HG02642 (cell line): ENCODE results near the gene RNASEH2B.

Experiments used
- ATAC-seq: cut with Tn5 transposase; IDR thresholded peaks from one replicate; pipeline ENCODE4 v1.9.1; 2021; ENCODE audit warnings: mild to moderate bottlenecking; ENCODE audit not compliant: unreplicated experiment, poor library complexity

Gene RNASEH2B

DNA sequence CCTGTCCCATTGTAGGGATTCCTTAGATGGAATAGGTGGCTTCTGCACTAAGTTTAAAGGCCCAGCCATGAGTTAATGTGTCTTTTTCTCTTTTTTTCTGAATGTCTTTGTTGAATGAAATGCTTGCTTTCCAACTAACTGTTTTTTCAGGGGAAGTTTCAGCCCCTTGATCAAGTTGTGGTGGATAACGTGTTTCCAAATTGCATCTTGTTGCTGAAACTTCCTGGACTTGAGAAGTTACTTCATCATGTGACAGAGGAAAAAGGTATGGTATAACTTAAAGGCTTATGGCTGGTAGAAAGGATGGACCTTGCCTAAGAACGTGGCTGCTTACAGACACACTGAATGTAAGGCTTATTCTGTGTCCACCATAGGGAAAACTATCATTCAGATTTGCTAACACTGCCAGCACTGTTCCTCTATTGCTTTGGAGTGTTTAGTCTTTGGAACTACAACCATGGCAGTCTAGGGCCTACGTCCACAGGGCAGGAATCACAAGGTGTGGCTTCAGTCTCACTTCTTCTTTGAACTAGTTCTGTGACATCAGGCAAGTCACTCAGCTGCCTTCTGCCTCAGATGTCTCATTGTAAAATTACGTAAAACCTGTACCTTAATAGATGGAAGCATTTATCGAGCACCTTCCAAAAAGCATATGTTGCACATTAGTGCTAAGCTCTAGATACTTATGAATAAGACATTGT lies 25.3 kb downstream of the RNASEH2B start:
- no peak for ATAC-seq

DNA sequence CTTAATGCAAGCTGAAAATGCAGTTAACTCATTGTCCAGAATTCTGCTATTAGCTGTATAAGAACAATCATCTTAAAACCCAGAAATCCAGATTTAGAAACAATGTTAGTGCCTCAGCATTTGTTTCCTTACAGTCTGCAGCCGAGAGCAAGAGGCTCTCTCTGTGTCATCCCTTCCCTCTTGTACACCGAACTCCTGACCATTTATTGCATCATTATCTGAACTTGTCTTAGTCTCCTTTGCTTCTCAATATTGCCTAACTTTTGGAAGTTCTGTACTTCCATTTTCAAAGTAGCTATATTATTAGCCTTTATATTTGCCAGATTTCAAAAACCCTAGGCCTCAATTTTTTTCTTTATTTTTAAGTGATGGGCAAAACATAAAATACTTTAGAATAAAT lies 27.1 kb downstream of the RNASEH2B start:
- ATAC-seq: no peak

DNA sequence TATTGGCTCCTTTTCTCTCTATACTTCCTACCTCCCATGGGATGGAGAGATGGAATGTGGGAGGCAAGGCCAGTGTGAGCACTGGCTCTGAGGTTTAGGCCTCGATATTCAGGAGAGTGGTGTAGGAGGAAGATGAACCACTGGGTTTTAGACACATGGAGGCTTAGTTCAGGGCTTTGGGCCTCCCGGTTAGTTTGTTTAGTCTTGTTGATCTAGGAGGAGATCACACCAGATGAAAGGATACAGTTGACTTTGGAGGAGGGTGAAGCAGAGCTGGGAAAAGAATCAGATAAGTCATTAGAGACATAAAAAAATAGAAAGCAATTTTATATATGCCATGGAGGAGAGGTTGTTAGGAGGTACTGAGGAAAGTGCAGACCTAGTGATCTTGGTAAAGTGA lies 30.9 kb downstream of the RNASEH2B start:
- ATAC-seq: no peak

DNA sequence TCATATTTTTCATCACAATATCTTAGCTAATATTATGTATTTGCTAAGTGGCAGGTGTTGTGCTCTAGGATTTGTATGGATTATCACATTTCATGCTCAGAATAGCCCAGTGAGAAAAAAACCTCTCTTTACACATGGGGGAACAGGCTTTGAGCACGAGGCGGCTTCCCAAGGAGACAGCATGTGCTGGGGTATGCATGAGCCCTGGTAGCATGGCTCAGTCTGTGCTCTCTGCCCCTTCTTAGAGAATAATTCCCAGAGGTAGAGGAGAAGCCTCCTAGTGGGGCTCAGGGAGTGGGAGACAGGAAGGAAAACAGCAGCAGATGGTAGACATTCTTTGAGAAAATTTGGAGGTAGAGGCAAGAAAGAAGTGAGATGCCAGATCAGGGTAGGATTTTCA lies 31.6 kb downstream of the RNASEH2B start:
- ATAC-seq: no peak

DNA sequence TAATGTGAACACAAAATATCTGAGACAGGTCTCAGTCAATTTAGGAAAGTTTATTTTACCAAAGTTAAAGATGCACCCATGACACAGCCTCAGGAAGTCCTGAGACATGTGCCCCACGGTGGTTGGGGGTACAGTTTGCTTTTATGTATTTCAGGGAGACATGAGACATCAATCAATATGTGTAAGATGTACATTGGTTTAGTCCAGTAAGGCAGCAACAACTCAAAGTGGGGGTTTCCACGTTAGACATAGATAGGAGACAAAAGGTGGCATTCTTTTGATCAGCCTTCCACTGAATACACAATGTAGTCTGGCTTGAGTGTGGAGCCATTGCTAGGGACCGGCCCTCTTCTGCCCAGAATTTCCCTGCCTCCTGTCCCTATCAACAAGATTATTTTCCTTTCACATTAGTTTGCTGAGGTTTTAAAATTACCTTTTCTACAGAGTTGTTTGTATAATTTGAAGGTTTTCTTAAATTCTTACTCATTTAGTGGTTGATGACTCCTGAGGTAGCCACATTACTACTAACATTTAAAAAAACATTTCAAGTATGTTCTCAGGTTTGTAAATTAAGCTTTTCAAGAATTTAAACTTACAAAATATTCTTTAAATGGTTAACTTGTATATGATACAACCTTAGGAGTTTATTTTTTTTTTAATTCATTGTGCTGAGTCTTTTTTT lies 33.2 kb downstream of the RNASEH2B start:
- ATAC-seq: no peak

DNA sequence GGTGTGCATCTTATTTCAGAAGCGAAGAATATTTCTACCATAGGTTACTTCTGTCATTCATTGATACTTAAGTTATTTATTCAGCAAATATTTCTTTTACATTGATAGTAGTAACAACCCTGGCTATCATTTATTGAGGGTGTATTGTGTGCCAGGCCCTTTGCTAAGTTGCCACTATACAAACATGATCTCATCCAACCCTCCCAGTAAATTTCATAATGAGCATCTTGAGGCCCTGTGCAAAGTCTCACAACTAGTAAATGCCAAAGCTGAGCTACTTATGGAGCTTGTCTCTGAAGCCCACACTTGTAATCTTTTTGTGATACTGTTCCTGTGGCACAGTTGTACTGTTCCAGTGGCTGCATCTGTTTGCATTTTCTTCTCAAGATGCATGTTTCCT lies 36.1 kb downstream of the RNASEH2B start:
- ATAC-seq: no peak

DNA sequence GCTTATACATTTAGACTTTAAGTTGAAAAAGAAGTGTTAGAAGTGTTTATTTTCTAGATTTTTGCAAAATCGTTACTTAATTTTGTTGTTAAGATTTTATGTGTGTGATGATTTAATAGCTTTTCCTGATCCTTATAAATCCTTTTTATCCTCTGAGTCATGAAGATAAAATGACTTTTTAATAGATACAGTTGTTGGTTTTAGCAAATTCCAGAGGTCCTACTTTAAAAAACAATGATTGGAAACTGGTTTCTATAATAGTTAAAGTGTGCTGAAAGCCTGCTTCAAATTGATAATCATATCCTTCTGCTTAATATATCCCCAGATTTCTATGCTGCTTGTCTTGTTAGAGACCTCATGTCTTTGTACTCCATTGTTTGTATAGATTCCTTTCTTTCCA lies 39.0 kb downstream of the RNASEH2B start:
- ATAC-seq: no peak

DNA sequence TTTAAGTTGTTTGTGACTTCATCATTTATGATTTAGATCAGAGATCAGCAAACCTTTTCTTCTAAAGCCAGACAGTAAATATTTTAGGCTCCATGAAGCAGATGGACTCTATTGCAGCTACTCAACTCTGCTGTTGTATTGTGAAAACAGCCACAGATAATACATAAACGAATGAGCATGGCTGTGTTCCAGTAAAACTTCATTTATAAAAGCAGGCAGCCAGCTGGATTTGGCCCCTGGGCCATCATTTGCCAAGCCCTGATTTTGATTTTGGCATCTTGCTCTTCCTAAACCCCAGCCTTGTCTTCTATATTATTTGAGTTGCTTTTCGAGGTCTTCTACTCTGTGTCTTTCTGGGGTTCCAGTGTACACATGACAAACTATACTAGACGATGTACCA lies 41.3 kb downstream of the RNASEH2B start:
- ATAC-seq: no peak

DNA sequence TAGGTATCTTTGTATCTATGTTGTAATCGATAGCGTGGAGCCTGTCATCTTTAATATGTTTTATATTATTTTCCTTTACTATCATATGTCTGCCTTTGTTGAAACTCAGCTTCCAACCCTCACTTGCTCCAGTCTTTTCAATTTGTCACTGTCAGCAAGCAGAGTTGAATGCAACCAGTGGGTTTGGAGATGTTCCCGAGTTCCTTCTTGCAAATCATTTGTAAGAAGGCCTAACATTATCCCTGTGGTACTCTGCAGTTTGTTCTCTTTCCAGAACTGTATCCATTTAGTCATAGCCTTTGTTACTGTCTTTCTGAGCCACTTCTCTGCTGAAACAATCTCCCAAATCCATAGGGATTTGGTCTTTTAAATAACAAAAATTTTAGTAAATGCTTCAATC lies 41.8 kb downstream of the RNASEH2B start:
- ATAC-seq: no peak

DNA sequence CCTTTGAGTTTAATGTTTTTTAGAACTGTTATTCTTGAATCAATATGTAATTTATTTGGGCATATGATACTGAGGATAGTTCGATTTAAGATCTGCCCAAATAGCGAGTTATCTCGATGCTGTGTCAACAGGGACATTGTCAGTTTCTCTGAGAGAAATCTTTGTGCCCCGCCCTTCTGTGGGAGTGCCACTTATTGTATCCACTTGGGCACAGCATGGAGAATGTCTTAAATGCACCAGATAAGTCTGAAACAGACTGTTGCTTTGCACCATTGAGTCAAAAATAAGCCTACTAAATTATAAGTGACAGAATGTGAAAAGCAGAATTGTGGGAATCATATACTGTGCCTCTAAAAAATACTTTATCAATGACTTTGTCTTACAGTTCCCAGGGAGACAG lies 45.6 kb downstream of the RNASEH2B start:
- ATAC-seq: no peak

DNA sequence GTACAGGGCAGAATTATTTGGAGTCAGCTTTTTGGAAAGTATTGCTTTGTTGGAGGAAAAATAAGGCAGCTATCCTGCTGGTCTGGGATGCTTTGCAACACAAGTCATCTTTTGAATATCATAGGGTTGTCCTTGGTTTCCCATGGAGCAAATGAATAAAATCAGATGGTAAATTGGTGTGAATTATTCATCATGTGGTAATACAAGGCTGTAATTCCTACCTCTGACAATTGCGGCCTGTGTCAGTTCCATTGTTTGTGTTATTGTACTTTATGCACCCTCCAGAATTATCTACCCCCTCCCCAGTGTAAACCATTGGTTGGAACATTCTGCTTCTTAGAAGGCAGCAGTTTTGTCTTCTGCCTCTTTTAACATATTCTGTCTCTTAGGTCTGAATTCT lies 46.2 kb downstream of the RNASEH2B start:
- no peak for ATAC-seq

DNA sequence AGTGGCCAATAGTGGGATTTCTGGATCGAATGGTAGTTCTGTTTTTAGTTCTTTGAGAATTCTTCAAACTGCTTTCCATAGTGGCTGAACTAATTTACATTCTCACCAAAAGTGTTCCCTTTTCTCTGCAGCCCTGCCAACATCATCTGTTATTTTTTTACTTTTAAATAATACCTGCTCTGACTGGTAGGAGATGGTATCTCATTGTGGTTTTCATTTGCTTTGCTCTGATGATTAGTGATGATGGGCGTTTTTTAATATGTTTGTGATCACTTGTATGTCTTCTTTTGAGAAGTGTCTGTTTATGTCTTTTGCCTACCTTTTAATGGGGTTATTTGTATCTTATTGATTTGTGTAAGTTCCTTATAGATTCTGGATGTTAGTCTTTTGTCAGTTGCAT lies 48.0 kb downstream of the RNASEH2B start:
- no peak for ATAC-seq

DNA sequence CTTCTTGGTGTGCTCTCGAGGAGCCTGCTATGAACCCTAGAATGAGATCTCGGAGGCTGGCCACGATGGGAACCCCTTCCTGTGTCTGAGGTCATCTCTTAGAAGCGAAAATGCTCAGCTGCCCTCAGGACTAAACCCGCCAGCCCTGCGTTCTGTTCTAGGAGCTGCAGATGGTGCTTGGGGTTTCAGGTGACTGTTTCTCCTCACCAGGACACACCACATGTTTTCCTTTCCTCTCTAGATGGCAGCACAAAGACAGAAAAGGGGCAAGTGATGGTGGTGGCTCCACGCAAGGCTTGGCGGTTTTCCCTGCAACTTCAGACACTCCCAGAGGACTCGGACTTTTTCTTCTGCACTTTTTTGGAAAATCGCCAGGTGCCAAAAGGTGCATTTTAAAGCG lies 60.1 kb downstream of the RNASEH2B start:
- no peak for ATAC-seq

DNA sequence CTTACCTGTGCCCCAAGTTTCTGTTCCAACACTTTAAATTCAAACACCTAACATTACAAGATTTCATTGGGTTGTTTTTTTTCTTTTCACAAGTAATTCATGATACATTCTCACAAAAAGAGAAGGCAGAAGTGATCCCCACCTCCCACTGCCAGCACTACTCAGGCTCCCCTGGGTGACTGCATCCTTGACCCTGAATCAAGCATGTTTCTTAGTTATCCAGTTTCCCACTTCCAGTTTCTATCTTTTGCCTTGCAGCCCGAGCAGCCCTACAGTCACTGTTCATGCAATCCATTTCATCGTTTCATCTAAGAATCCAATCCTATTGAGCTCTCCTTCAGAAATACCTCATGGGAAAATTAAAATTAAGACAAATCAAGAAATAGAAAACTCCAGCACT lies 61.4 kb downstream of the RNASEH2B start:
- ATAC-seq: no peak

DNA sequence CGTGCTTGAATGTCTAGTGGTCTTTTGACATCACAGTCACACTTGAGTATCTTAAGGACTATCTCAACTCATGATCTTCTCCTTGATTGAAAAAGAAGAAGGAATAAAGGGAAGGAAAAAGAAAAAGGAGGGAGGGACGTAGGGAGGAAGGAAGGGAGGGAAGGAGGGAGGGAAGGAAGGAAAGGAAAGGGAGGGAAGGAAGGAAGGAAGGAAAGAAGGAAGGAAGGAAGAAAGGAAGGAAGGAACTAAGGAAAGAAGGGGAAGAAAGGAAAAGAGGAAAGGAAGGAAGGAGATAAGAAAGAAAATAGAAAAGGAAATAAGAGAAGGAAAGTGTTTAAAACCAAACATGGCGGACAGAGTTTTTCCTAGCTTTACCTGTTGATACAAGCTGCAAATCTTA lies 64.7 kb downstream of the RNASEH2B start:
- no peak for ATAC-seq

DNA sequence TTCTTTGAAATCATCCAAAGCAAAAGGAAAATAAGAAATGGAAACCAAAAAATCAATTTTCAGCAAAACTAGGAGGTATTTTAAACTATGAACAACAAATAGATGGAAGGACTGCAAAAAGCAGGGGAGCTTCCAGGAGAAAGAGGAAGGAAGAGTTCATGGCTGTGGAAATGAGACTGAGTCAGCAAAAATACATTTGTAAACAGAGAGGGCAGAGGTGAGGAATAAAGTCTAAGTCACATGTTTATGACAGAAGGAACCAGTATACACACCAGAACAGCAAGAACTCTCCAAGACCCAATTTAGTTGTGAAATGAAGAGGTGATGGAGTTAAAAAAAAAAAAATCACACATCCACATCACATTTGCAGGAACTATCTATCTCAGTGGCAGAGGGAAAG lies 69.6 kb downstream of the RNASEH2B start:
- no peak for ATAC-seq

DNA sequence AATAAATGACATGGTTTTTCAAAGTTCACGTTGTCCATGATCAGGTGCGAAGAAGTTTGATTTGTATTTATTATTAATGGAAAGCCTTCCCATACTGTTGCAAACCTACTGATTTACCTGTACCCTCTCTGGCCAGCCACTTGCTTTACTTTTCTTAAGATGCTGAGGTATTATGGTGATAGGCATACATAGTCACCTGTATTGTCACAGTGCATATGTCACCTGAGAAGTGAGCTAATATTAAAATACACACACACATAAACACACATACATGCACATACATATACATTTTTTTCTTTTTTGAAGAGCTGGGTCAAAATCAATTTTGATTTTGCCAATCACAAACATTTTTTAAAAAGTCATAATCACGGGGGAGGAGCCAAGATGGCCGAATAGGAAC lies 72.1 kb downstream of the RNASEH2B start:
- no peak for ATAC-seq

DNA sequence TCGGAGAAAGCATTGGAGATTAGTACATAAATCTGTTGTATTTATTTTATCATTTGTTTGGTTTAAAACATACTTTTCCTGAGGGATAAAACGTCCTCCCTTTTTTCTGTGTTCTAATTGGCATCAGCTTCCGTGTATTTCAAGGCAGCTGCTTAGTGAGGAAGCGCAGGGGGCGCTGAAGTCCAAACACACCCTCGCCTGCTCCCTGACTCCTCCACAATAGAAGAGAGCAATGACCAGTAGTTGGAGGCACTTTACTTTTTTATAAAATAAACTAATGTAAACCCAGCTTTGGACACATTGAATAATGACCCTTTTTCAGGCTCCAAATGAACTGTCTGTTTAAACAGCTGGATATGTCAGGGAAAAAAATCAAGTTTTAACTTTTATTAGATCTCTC lies 79.9 kb downstream of the RNASEH2B start:
- no peak for ATAC-seq

DNA sequence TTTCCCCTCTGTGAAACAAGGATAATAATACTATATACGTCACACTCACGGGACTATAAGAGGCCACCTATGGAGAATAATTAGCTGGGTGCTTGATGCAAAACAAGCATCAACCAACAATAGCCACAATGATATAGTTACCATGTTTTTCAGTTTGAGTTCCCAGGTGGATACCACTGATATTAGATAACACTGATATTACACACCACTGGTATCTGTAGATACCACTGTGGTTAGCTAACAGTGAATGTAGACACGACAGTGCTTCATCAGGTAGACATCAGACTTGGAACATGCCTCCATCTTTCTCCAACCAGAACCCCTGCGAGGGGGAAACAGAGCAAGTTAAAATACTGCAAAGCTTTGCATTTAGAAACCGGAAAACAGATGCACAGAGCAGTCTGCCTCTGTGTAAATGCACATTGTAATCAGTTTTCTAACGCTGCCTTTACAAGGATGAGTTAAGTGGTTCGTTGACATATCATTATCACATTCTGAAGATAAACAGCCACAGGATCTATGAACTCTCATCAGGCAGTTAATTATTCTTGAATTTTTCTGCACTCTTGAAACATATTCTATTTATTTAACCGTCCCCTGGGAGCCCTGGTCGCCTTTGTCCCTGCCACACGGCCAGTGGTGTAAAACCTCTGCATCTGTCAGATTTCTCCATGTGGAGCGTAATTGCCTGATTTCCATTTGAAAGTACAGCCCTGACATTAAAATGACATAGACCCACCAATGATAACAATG lies 80.7 kb downstream of the RNASEH2B start:
- ATAC-seq: no peak

DNA sequence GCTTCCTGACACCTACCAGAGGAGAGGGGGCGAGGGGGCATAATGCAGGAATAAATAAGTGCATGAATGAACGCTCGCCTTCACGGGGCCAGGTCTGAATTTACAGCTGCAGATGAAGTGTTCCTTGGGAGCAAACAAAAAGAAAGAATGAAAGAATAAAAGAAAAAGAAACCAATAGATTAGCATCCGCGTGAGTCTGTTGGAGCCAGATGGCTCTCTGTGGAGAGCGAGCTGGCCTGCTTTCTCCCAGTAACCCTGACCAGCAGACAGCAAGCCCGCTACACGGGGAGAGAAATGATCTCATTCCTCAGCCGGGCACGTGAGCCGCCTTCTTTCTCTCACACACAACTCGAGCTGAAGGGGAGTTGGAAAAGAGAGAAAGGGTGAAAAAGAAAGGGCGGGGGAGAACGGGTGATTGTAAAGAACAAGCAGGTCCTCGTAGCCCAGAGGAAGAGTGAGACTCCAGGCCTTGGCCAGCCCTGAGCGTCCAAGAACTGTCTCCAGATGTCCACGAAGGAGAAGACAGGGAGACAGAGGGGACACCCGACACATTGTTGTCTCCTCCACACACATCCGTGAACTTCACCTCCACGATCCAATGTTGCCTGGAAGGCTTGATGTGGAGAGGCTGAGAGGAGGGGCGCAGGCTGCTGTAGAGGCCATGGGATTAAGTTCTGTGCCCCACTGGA lies 81.4 kb downstream of the RNASEH2B start:
- ATAC-seq: no peak
